Stomach (tissue), 4 donors: ENCODE measurements around the gene GRIA1.

Experiments used
- POLR2A ChIP-seq, 4 donors: fragments of 450-650 bp; IDR thresholded peaks; one replicate each; pipeline ENCODE4 v1.6.1; 2016; ENCODE audit warnings: antibody characterized with exemption in 4 of 4, control low read depth in 2 of 4, mild to moderate bottlenecking in 1 of 4, moderate library complexity in 1 of 4
- POLR2AphosphoS5 ChIP-seq, 3 donors: sonication (generic); formaldehyde crosslinking; IDR thresholded peaks; one replicate each; pipeline ENCODE4 v1.6.1; 2016; ENCODE audit warnings: antibody characterized with exemption in 3 of 3
- TF ChIP-seq, protein P1 (sequence below), 7 experiments: fragments of 450-650 bp in 4 of 7; fragments of 200-600 bp in 3 of 7; sonication (generic) in 3 of 7; IDR thresholded peaks; one replicate each; pipeline ENCODE4 v1.5.1; 2016 to 2019; ENCODE audit warnings: antibody characterized with exemption in 7 of 7, control low read depth in 2 of 7, mild to moderate bottlenecking in 1 of 7

DNA sequence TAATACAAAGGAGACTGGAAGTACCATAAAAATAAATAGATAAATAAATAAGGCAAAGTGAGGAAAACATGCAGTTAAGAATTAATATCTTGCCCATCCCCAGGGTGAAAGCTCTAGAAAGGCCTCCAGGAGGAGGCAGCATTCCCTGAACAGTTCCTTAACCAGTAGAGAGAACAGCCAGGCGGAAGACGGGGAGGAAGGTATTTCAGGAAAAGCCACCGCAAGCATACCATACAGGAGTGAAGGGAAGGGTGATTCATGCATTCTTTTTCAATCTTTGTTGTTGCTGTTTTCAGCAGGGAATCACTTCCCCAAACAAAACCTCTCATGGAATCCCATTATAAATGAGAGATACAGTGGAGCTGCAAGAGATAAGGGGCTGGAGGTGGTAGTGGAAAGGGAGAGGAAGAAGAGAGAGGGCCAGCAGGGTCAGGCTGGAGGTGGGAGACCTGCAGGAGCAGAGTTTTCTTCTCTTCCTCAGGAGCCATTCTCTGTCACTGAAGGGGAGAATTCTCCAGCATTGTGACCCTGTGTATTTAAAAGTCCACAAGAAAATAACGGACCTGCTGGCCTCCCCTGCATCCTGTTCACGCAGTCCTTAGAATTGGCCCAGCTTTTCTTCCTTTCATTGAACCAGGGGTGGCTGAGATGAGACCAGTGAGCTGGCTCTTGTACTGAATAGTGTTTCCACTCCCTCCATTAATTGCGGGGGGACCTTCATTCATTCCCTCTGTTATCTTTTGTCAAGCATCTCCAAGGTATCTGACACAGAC, 292.3 kb downstream of the GRIA1 start:
- TF ChIP-seq, protein P1, sequence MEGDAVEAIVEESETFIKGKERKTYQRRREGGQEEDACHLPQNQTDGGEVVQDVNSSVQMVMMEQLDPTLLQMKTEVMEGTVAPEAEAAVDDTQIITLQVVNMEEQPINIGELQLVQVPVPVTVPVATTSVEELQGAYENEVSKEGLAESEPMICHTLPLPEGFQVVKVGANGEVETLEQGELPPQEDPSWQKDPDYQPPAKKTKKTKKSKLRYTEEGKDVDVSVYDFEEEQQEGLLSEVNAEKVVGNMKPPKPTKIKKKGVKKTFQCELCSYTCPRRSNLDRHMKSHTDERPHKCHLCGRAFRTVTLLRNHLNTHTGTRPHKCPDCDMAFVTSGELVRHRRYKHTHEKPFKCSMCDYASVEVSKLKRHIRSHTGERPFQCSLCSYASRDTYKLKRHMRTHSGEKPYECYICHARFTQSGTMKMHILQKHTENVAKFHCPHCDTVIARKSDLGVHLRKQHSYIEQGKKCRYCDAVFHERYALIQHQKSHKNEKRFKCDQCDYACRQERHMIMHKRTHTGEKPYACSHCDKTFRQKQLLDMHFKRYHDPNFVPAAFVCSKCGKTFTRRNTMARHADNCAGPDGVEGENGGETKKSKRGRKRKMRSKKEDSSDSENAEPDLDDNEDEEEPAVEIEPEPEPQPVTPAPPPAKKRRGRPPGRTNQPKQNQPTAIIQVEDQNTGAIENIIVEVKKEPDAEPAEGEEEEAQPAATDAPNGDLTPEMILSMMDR (IDR thresholded peaks at IDR 0.05) = no peak
- TF ChIP-seq POLR2A (IDR thresholded peaks at IDR 0.05) (no peak), POLR2AphosphoS5 (IDR thresholded peaks at IDR 0.05) (no peak)
